Left ventricle myocardium inferior (tissue), 1 donor: ENCODE results near the gene NIPSNAP2. TPM values are rescaled to one million over a fixed set of nuclear protein-coding genes. Genes with fewer than 3 reads are reported as not detected.

ENCODE experiments used
- DNase-seq: peaks from one replicate; pipeline ENCODE4 v3.0.0-alpha.2; 2020
- H3K27ac ChIP-seq: fragments of 200-600 bp; replicated peaks from 2 replicates; pipeline ENCODE4 v1.8.0; 2021
- H3K27me3 ChIP-seq: fragments of 200-600 bp; 2 replicates; pipeline ENCODE4 v1.8.0; 2021; ENCODE audit warnings: low read depth
- H3K36me3 ChIP-seq: fragments of 200-600 bp; 2 replicates; pipeline ENCODE4 v1.8.0; 2021
- H3K4me1 ChIP-seq: fragments of 200-600 bp; 2 replicates; pipeline ENCODE4 v1.8.0; 2021
- H3K4me3 ChIP-seq: fragments of 200-600 bp; 2 replicates; pipeline ENCODE4 v1.8.0; 2021; ENCODE audit warnings: mild to moderate bottlenecking, moderate library complexity
- H3K9me3 ChIP-seq: fragments of 200-600 bp; replicated peaks from 2 replicates; pipeline ENCODE4 v1.8.0; 2021
- intact Hi-C: fragments of 100-400 bp; cut with micrococcal nuclease; formaldehyde crosslinking; loops from one replicate; pipeline ENCODE4 v1.11.0; 2022
- total RNA-seq: library from RNA; stranded (reverse); fragmentation: NEBNext Ultra II Directional; extraction: Animal tissue kit (Norgen Biotek cat#: 25700); gene quantifications from one replicate; pipeline ENCODE4 v1.2.1, GENCODE V29; 2021
- TF ChIP-seq, protein P1 (sequence below): fragments of 200-600 bp; IDR thresholded peaks from 2 replicates; pipeline ENCODE4 v1.8.0; 2021; ENCODE audit warnings: antibody characterized with exemption, mild to moderate bottlenecking, borderline replicate concordance
- donor health status: DM: no; HTN: yes; CAD: no; lungs with severe emphysema.

NIPSNAP2 gene
- total RNA-seq, 1 donor from 2014 or later: 357 TPM

- Histone ChIP-seq H3K4me1 (peaks cover 44% of the 10 kb centered on the region), H3K4me3 (peak overlapping the region; percentile 64)
These were observed 709 bp upstream of the NIPSNAP2 start for GRCh38 chr7:55963584-55964168.

GRCh38 chr7:55965100-55965470 lies 700 bp downstream of the NIPSNAP2 start:
- peaks cover 55% of the 10 kb centered on the region for H3K4me1 ChIP-seq
- H3K4me3 ChIP-seq: peak overlapping the region; percentile 64
- no peaks in the 10 kb centered on the region for H3K27me3 ChIP-seq
- no peak for DNase-seq
- TF ChIP-seq, protein P1, sequence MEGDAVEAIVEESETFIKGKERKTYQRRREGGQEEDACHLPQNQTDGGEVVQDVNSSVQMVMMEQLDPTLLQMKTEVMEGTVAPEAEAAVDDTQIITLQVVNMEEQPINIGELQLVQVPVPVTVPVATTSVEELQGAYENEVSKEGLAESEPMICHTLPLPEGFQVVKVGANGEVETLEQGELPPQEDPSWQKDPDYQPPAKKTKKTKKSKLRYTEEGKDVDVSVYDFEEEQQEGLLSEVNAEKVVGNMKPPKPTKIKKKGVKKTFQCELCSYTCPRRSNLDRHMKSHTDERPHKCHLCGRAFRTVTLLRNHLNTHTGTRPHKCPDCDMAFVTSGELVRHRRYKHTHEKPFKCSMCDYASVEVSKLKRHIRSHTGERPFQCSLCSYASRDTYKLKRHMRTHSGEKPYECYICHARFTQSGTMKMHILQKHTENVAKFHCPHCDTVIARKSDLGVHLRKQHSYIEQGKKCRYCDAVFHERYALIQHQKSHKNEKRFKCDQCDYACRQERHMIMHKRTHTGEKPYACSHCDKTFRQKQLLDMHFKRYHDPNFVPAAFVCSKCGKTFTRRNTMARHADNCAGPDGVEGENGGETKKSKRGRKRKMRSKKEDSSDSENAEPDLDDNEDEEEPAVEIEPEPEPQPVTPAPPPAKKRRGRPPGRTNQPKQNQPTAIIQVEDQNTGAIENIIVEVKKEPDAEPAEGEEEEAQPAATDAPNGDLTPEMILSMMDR: no peak
- H3K27ac ChIP-seq: peak overlapping the region; percentile 91
- peaks cover 3% of the 10 kb centered on the region for H3K36me3 ChIP-seq
- intact Hi-C loops: no loop called here
- no peaks in the 10 kb centered on the region for H3K9me3 ChIP-seq

More at GRCh38 chr7:55963584-55964168, 709 bp upstream of the NIPSNAP2 start:
- Histone ChIP-seq H3K36me3 (no peaks in the 10 kb centered on the region), H3K27me3 (no peaks in the 10 kb centered on the region), H3K27ac (peak overlapping the region; percentile 91), H3K9me3 (no peaks in the 10 kb centered on the region)
- intact Hi-C loops: no loop called here
- DNase-seq: no peak
- TF ChIP-seq, protein P1: no peak

GRCh38 chr7:55965805-55966421 lies 1.5 kb downstream of the NIPSNAP2 start:
- H3K27ac ChIP-seq: peak overlapping the region; percentile 91
- peak; percentile 38 for DNase-seq

GRCh38 chr7:55966851-55967250 lies 2.5 kb downstream of the NIPSNAP2 start:
- peak overlapping the region; percentile 64 for H3K4me3 ChIP-seq
- H3K36me3 ChIP-seq: peaks cover 5% of the 10 kb centered on the region
- peaks cover 67% of the 10 kb centered on the region for H3K4me1 ChIP-seq
- peak overlapping the region; percentile 91 for H3K27ac ChIP-seq
- no peak for DNase-seq
- intact Hi-C loops: no loop called here
- no peaks in the 10 kb centered on the region for H3K27me3 ChIP-seq
- TF ChIP-seq, protein P1: no peak
- no peaks in the 10 kb centered on the region for H3K9me3 ChIP-seq

More at GRCh38 chr7:55965805-55966421, 1.5 kb downstream of the NIPSNAP2 start:
- intact Hi-C loops: no loop called here
- Histone ChIP-seq H3K9me3 (no peaks in the 10 kb centered on the region), H3K4me3 (peak overlapping the region; percentile 64), H3K27me3 (no peaks in the 10 kb centered on the region), H3K36me3 (peaks cover 5% of the 10 kb centered on the region), H3K4me1 (peaks cover 64% of the 10 kb centered on the region)
- TF ChIP-seq, protein P1: no peak

DNA sequence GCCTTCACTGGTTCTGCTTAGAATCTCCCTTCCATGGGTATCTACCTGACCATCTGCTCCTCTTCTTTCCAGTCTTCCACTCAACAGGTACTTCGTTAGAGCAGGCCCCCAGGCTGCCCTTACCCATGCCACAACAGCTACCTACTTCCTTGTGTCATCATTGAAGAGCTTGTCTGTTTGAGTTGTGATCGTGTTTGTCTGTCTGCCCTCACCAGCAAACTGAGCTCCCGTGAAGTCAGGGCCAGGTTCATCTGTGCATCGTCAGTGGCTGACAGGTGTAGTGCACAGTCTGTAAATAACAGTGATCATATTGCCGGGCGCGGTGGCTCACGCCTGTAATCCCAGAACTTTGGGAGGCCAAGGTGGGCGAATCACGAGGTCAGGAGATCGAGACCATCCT lies 5.0 kb downstream of the NIPSNAP2 start:
- Histone ChIP-seq H3K4me1 (peaks cover 86% of the 10 kb centered on the region), H3K27ac (peak overlapping the region; percentile 91), H3K27me3 (no peaks in the 10 kb centered on the region), H3K9me3 (no peaks in the 10 kb centered on the region), H3K4me3 (no peak overlapping the region), H3K36me3 (peaks cover 5% of the 10 kb centered on the region)
- DNase-seq: no peak
- intact Hi-C loops: no loop called here
- TF ChIP-seq, protein P1: no peak
